Measurements from ENCODE around the gene ENTPD1. TPM values are rescaled to one million over a fixed set of nuclear protein-coding genes. Genes with fewer than 3 reads are reported as not detected.
"Not testable (repeated sequence)": the region's sequence is repeated elsewhere in the genome, so short reads cannot be mapped to it uniquely, and the experiment has no call there.

Gene ENTPD1
- polyA plus RNA-seq, 2 of the 4 experiments (the other 2 are of a cell fraction) = 0.08 to 0.14 TPM

DNA sequence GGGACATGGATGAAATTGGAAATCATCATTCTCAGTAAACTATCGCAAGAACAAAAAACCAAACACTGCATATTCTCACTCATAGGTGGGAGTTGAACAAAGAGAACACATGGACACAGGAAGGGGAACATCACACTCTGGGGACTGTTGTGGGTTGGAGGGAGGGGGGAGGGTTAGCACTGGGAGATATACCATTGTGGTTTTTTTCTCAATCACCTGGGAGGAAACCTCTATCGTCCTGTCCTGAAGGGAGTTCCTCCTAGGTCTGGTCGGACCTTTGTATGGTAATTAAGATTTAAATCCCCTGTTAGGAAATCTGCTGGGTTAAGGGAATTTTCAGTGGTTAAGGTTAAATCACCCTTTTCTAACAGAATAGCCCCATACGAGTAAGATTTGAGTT is 33.5 kb upstream of the ENTPD1 start:
- ATAC-seq; H3K4me2 ChIP-seq; POLR2A ChIA-PET; H3K27ac ChIP-seq; H3K4me3 ChIP-seq; DNase-seq (ENCODE audit: low read depth in 1 of 2, low spot score in 1 of 2); H3K4me1 ChIP-seq; H3K9me3 ChIP-seq; FAIRE-seq: not testable (repeated sequence)
- WGBS (ENCODE audit: missing lambda C conversion rate) = 48% methylated on average over 4 of the region's 4 CpGs
- CTCF ChIA-PET = interaction anchor here (2.0 kb wide), 1 partner anchor 29 kb away, joined by 6 read pairs; the partner anchor contains the start of gene TCTN3

DNA sequence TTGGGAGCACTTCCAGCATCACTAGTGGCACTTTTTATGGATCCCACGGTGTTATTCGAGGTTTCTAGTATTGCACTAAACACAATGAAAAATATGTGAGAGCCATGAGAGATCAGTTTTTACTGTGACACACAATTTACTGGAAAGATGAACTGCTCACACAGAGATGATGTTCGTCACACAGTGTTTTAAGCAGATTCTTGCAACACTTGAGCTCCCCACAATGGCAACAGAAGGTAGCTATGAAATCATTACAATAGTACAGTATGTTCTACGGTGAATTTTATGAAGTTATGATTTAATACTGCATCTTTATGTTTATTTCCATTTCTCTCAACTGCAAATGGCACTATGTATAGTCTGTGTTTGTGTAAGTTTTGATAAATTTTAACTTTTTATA is 27.4 kb upstream of the ENTPD1 start:
- CTCF ChIA-PET = interaction anchor here (1.4 kb wide), 1 partner anchor 35 kb away, joined by 7 read pairs; the partner anchor contains the start of gene TCTN3
- POLR2A ChIA-PET = no interaction called here
- no peaks in the 10 kb centered on the region for H3K9me3 ChIP-seq
- H3K4me1 ChIP-seq = no peaks in the 10 kb centered on the region
- no peak overlapping the region for H3K4me3 ChIP-seq
- TF ChIP-seq CHD4 (IDR thresholded peaks at IDR 0.05; ENCODE audit: borderline replicate concordance) = no peak
- no peak overlapping the region for H3K4me2 ChIP-seq
- DNase-seq (ENCODE audit: low read depth in 1 of 2, low spot score in 1 of 2) (no peak), ATAC-seq (no peak), FAIRE-seq (no peak)
- no peak overlapping the region for H3K27ac ChIP-seq
- 4% methylated on average over 4 of the region's 4 CpGs for WGBS (ENCODE audit: missing lambda C conversion rate)

DNA sequence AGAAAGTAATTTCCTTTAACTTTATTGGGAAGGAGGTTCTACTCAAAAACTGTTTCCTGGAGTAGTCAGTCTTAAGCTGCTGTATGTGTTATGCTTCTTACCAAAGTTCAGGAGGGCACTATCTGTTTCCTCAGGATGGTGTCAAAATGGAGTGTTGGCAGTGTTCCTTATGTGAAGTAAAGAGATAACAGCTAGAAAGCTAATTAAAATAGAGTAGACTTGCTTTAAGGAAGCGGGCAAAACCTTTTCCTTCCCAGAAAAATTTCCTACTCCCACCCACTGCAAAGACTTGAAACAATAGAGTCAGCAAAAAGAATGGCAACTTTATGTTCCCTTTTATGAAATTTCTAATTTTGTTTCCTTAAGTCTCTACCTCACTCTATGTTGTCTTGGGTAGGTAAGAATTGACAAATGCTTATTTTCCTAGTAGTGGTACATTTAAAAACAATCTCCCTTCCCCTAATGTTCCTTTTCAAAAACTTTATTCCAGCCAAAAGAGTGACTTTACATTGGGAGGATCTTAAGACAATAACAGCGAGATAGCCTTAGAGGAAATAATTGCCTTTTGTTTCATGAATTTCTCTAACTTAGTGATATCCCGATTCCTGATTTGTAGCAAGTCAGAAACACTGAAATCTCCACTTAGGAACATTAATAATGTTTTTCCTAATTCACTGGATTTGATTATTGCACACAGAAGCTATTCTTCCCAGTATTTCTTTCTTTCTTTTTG is 26.5 kb upstream of the ENTPD1 start:
- no peak overlapping the region for H3K4me2 ChIP-seq
- POLR2A ChIA-PET = no interaction called here

DNA sequence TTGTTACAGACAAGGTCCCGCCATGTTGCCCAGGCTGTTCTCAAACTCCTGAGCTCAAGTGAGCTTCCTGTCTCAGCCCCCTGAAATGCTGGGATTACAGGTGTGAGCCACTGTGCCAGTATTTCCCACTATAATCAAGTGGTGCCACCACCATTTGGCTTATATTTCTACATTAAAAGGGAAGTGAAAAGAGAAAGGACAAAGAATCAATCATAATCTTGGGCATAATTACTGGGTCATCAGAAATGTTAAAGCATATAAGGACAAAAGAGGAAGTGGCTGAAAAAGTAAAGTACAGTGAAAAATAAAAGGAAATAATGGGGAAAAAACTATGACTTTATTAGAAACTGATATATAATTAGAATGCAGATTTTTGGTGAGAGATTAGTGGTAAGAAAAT is 25.7 kb upstream of the ENTPD1 start:
- WGBS (ENCODE audit: missing lambda C conversion rate) = 47% methylated on average over 1 of the region's 1 CpG
- FAIRE-seq = no peak
- POLR2A ChIA-PET = interaction anchor here (0.7 kb wide), 1 partner anchor 1087 kb away, joined by 4 read pairs; no protein-coding TSS in a partner anchor
- Histone ChIP-seq H3K4me3 (no peak overlapping the region), H3K4me1 (no peaks in the 10 kb centered on the region), H3K4me2 (no peak overlapping the region), H3K9me3 (no peaks in the 10 kb centered on the region), H3K27ac (no peak overlapping the region)
- CTCF ChIA-PET = no interaction called here
- DNase-seq (ENCODE audit: low read depth in 1 of 2, low spot score in 1 of 2) = no peak
- TF ChIP-seq TP53 (CRISPR knock-in tag; IDR thresholded peaks at IDR 0.05) = no peak
- TF ChIP-seq, protein P1, sequence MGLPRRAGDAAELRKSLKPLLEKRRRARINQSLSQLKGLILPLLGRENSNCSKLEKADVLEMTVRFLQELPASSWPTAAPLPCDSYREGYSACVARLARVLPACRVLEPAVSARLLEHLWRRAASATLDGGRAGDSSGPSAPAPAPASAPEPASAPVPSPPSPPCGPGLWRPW (IDR thresholded peaks at IDR 0.05) = no peak
- TF ChIP-seq CBX8 (IDR thresholded peaks at IDR 0.05) = no peak
- no peak for TF ChIP-seq KDM1A (IDR thresholded peaks at IDR 0.05; ENCODE audit: low read depth)
- TF ChIP-seq PHF8 (IDR thresholded peaks at IDR 0.05; ENCODE audit: borderline replicate concordance, low read depth) = no peak
- no peak for TF ChIP-seq NPAS2 (CRISPR knock-in tag; IDR thresholded peaks at IDR 0.05; ENCODE audit: borderline replicate concordance)
- TF ChIP-seq RARB (CRISPR knock-in tag; IDR thresholded peaks at IDR 0.05) = no peak
- no peak for TF ChIP-seq CEBPB (IDR thresholded peaks at IDR 0.05)
- TF ChIP-seq ZNF302 (CRISPR knock-in tag; IDR thresholded peaks at IDR 0.05) = no peak
- TF ChIP-seq, protein P2, sequence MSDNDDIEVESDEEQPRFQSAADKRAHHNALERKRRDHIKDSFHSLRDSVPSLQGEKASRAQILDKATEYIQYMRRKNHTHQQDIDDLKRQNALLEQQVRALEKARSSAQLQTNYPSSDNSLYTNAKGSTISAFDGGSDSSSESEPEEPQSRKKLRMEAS (IDR thresholded peaks at IDR 0.05) = no peak
- no peak for TF ChIP-seq POLR2AphosphoS2 (conservative IDR thresholded peaks at IDR 0.05; ENCODE audit: low read length)
- no peak for TF ChIP-seq SREBF2 (IDR thresholded peaks at IDR 0.05)
- no peak for TF ChIP-seq ZFP36 (IDR thresholded peaks at IDR 0.05; ENCODE audit: borderline replicate concordance, partially characterized antibody)
- TF ChIP-seq ESRRA (IDR thresholded peaks at IDR 0.05; ENCODE audit: borderline replicate concordance, low read length) = no peak
- no peak for TF ChIP-seq NR3C1 (IDR thresholded peaks at IDR 0.05)
- no peak for TF ChIP-seq CHD2 (IDR thresholded peaks at IDR 0.05; ENCODE audit: low read length, partially characterized antibody)
- no peak for TF ChIP-seq CBX2 (IDR thresholded peaks at IDR 0.05; ENCODE audit: borderline replicate concordance, low read depth)
- no peak for TF ChIP-seq CHD4 (IDR thresholded peaks at IDR 0.05; ENCODE audit: borderline replicate concordance)
- no peak for TF ChIP-seq FOSL2 (IDR thresholded peaks at IDR 0.05)
- TF ChIP-seq FOSL2 (CRISPR knock-in tag; IDR thresholded peaks at IDR 0.05) = no peak
- ATAC-seq = no peak

More for the DNA sequence above, 26.5 kb upstream of the ENTPD1 start:
- CTCF ChIA-PET = no interaction called here
- Histone ChIP-seq H3K9me3 (no peaks in the 10 kb centered on the region), H3K27ac (no peak overlapping the region), H3K4me1 (no peaks in the 10 kb centered on the region), H3K4me3 (no peak overlapping the region)
- WGBS (ENCODE audit: missing lambda C conversion rate) = 19% methylated on average over 3 of the region's 3 CpGs
- no peak for FAIRE-seq
- no peak for DNase-seq (ENCODE audit: low read depth in 1 of 2, low spot score in 1 of 2)
- no peak for ATAC-seq
- TF ChIP-seq, protein P3, sequence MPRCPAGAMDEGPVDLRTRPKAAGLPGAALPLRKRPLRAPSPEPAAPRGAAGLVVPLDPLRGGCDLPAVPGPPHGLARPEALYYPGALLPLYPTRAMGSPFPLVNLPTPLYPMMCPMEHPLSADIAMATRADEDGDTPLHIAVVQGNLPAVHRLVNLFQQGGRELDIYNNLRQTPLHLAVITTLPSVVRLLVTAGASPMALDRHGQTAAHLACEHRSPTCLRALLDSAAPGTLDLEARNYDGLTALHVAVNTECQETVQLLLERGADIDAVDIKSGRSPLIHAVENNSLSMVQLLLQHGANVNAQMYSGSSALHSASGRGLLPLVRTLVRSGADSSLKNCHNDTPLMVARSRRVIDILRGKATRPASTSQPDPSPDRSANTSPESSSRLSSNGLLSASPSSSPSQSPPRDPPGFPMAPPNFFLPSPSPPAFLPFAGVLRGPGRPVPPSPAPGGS (IDR thresholded peaks at IDR 0.05) = no peak
- TF ChIP-seq NPAS2 (CRISPR knock-in tag; IDR thresholded peaks at IDR 0.05; ENCODE audit: borderline replicate concordance) (no peak), CEBPB (IDR thresholded peaks at IDR 0.05) (no peak), HOXB5 (CRISPR knock-in tag; IDR thresholded peaks at IDR 0.05) (no peak), MAFK (IDR thresholded peaks at IDR 0.05; ENCODE audit: partially characterized antibody) (no peak), POLR2AphosphoS2 (conservative IDR thresholded peaks at IDR 0.05; ENCODE audit: low read length) (no peak), ESRRA (IDR thresholded peaks at IDR 0.05; ENCODE audit: borderline replicate concordance, low read length) (no peak), ZFP36 (IDR thresholded peaks at IDR 0.05; ENCODE audit: borderline replicate concordance, partially characterized antibody) (no peak), MAZ (IDR thresholded peaks at IDR 0.05; ENCODE audit: borderline replicate concordance, low read depth, low read length) (no peak), JUNB (IDR thresholded peaks at IDR 0.05) (no peak), NR3C1 (IDR thresholded peaks at IDR 0.05) (no peak), SREBF2 (IDR thresholded peaks at IDR 0.05) (no peak)
- TF ChIP-seq, protein P4, sequence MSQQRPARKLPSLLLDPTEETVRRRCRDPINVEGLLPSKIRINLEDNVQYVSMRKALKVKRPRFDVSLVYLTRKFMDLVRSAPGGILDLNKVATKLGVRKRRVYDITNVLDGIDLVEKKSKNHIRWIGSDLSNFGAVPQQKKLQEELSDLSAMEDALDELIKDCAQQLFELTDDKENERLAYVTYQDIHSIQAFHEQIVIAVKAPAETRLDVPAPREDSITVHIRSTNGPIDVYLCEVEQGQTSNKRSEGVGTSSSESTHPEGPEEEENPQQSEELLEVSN (IDR thresholded peaks at IDR 0.05; ENCODE audit: borderline replicate concordance, low read depth) = no peak

DNA sequence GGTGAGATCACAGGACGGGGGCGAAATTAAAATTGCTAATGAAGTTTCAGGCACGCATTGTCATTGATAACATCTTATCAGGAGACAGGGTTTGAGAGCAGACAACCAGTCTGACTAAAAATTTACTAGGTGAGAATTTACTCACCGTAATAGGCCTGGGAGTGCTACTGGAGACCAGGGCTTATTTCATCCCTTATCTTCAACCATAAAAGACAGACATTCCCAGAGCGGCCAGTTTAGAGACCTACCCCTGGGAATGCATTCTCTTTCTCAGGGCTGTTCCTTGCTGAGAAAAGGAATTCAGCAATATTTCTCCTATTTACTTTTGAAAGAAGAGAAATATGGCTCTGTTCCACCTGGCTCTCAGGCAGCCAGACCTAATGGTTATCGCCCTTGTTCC is 23.1 kb upstream of the ENTPD1 start:
- WGBS (ENCODE audit: missing lambda C conversion rate) = 38% methylated on average over 6 of the region's 6 CpGs
- FAIRE-seq; H3K4me2 ChIP-seq; H3K9me3 ChIP-seq; DNase-seq (ENCODE audit: low read depth in 1 of 2, low spot score in 1 of 2); CTCF ChIA-PET; H3K4me1 ChIP-seq; POLR2A ChIA-PET; H3K27ac ChIP-seq; H3K4me3 ChIP-seq; ATAC-seq: not testable (repeated sequence)
